Lung (tissue), 12 donors: ENCODE measurements around the gene AFF1. TPM values are rescaled to one million over a fixed set of nuclear protein-coding genes. Genes with fewer than 3 reads are reported as not detected.

Experiments used
- ATAC-seq: fragments of 200-7000 bp; cut with Tn5 transposase; one replicate; pipeline ENCODE4 v1.9.1; 2020; ENCODE audit warnings: moderate number of reproducible peaks; ENCODE audit not compliant: insufficient read depth, low FRiP score
- DNase-seq, 3 donors: peaks; one replicate each; pipeline ENCODE4 v3.0.0-alpha.2; 2013 to 2017
- H3K27ac ChIP-seq, 2 donors: one replicate each; pipeline ENCODE4 v1.5.1; 2013; ENCODE audit warnings: mild to moderate bottlenecking in 2 of 2, moderate library complexity in 2 of 2, control low read depth in 1 of 2, inconsistent platforms in 1 of 2, low read depth in 1 of 2, low read length in 1 of 2
- H3K27me3 ChIP-seq, 3 donors: one replicate each; pipeline ENCODE4 v1.5.1; 2013; ENCODE audit warnings: low read length in 2 of 3; ENCODE audit not compliant: control insufficient read depth in 3 of 3, insufficient read depth in 3 of 3
- H3K36me3 ChIP-seq, 4 donors: one replicate each; pipeline ENCODE4 v1.5.1; 2013; ENCODE audit warnings: low read length in 4 of 4, mild to moderate bottlenecking in 1 of 4, moderate library complexity in 1 of 4; ENCODE audit not compliant: control insufficient read depth in 4 of 4, insufficient read depth in 4 of 4
- H3K4me1 ChIP-seq, 5 donors: one replicate each; pipeline ENCODE4 v1.5.1; 2013; ENCODE audit warnings: low read length in 5 of 5, mild to moderate bottlenecking in 2 of 5, moderate library complexity in 1 of 5; ENCODE audit not compliant: control insufficient read depth in 5 of 5, insufficient read depth in 5 of 5
- H3K4me3 ChIP-seq: one replicate; pipeline ENCODE4 v1.5.1; 2013; ENCODE audit warnings: mild to moderate bottlenecking, control low read depth, moderate library complexity
- H3K9ac ChIP-seq, 2 donors: one replicate each; pipeline ENCODE4 v1.5.1; 2013; ENCODE audit warnings: low read length in 2 of 2, control low read depth in 1 of 2; ENCODE audit not compliant: insufficient read depth in 1 of 2
- H3K9me3 ChIP-seq, 4 donors: one replicate each; pipeline ENCODE4 v1.5.1; 2013; ENCODE audit warnings: low read length in 3 of 4, mild to moderate bottlenecking in 1 of 4, moderate library complexity in 1 of 4; ENCODE audit not compliant: control insufficient read depth in 4 of 4, insufficient read depth in 3 of 4
- CTCF ChIP-seq: IDR thresholded peaks from 2 replicates; pipeline ENCODE4 v1.5.1; 2012; ENCODE audit warnings: mild to moderate bottlenecking; ENCODE audit errors: control extremely low read depth, extremely low read depth
- WGBS, 2 donors: extraction: QIAGEN DNeasy Blood & Tissue Kit; methylation state at CpG; one replicate each; pipeline ENCODE4 v1.1.7; 2013; 5-methylcytosine and 5-hydroxymethylcytosine counted together
- polyA plus RNA-seq, 2 donors: library from polyadenylated mRNA; stranded (reverse); fragments of 200-250 nt; gene quantifications; one replicate each; pipeline ENCODE4 v1.2.1, GENCODE V29; 2013
- total RNA-seq, 2 donors: library from RNA; depleted of rRNA in 1 of 2; stranded (reverse); fragments of >200 nt in 1 of 2; gene quantifications; one replicate each; pipeline ENCODE4 v1.2.1, GENCODE V29; 2014 to 2021
- donor health status: control.
- donor health status: control.
- donor health status: Bipolar disorder and iron deficiency.
- donor health status: healthy.
- donor health status: DM: yes; HTN: yes; CAD: no.

AFF1 gene
- total and polyA plus RNA-seq, 4 donors = 9.5 to 79.0 (median 35.8) TPM

GRCh38 chr4:87126056-87126455 lies 191.2 kb downstream of the AFF1 start:
- Histone ChIP-seq H3K4me1 (peaks cover 4 to 16% (median 6%) of the 10 kb centered on the region in 5 donors), H3K4me3 (no peak overlapping the region), H3K9ac (no peak overlapping the region), H3K27me3 (no peaks in the 10 kb centered on the region), H3K36me3 (peaks cover 18 to 40% (median 30%) of the 10 kb centered on the region in 4 donors), H3K27ac (no peak overlapping the region), H3K9me3 (no peaks in the 10 kb centered on the region)
- 92 to 97% methylated on average over 9 of the region's 9 CpGs for WGBS, 2 donors
- DNase-seq (no peak), ATAC-seq (no peak)
- TF ChIP-seq CTCF = no peak

- Histone ChIP-seq H3K27me3 (no peaks in the 10 kb centered on the region), H3K36me3 (peaks cover 20 to 47% (median 36%) of the 10 kb centered on the region in 4 donors), H3K4me3 (no peak overlapping the region), H3K27ac (no peak overlapping the region), H3K9me3 (no peaks in the 10 kb centered on the region), H3K9ac (no peak overlapping the region), H3K4me1 (no peaks in the 10 kb centered on the region)
- no peak for TF ChIP-seq CTCF
- DNase-seq = no peak
- WGBS, 2 donors = 58 to 67% methylated on average over 2 of the region's 2 CpGs
- no peak for ATAC-seq
These were observed 193.3 kb downstream of the AFF1 start for GRCh38 chr4:87128006-87128705.

GRCh38 chr4:87129681-87130080 lies 194.9 kb downstream of the AFF1 start:
- H3K9ac ChIP-seq = no peak overlapping the region
- H3K4me3 ChIP-seq = no peak overlapping the region
- TF ChIP-seq CTCF = no peak
- no peak overlapping the region for H3K27ac ChIP-seq
- DNase-seq = no peak
- H3K27me3 ChIP-seq = no peaks in the 10 kb centered on the region
- peaks cover 0 to 3% (median 0%) of the 10 kb centered on the region in 5 donors for H3K4me1 ChIP-seq
- ATAC-seq = no peak
- H3K36me3 ChIP-seq = peaks cover 28 to 51% (median 45%) of the 10 kb centered on the region in 4 donors
- no peaks in the 10 kb centered on the region for H3K9me3 ChIP-seq
- WGBS, 2 donors = 97 to 99% methylated on average over 6 of the region's 6 CpGs
